GM19468 (cell line): ENCODE results near the gene PPP1R37.
"Not testable (repeated sequence)": the region's sequence is repeated elsewhere in the genome, so short reads cannot be mapped to it uniquely, and the experiment has no call there.

Experiments used
- ATAC-seq: cut with Tn5 transposase; IDR thresholded peaks from one replicate; pipeline ENCODE4 v1.9.1; 2021; ENCODE audit warnings: mild to moderate bottlenecking, moderate library complexity, moderate number of reproducible peaks; ENCODE audit not compliant: unreplicated experiment; ENCODE audit errors: extremely low read depth

Gene PPP1R37

GRCh38 chr19:45094137-45094536 is 1.2 kb downstream of the PPP1R37 start:
- ATAC-seq: no peak

DNA sequence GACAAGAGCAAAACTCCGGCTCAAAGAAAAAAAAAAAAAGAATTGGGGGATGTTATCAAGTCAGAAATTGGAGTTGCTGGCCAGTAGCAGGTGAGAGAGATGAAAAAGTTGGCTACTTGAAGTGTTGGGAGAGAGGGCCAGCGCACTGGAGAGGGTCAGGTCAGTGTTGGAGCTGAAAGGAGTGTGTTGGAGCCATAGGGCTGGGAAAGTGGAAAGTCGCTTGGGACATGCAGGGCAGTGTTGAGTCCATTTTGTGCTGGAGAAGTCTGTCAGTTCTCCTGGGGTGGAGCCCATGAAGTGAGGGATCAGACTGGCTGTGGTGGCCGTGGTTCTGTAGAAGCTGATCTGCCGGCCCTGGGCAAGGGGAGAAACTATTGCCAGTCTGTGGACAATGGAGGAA is 1.7 kb downstream of the PPP1R37 start:
- no peak for ATAC-seq

DNA sequence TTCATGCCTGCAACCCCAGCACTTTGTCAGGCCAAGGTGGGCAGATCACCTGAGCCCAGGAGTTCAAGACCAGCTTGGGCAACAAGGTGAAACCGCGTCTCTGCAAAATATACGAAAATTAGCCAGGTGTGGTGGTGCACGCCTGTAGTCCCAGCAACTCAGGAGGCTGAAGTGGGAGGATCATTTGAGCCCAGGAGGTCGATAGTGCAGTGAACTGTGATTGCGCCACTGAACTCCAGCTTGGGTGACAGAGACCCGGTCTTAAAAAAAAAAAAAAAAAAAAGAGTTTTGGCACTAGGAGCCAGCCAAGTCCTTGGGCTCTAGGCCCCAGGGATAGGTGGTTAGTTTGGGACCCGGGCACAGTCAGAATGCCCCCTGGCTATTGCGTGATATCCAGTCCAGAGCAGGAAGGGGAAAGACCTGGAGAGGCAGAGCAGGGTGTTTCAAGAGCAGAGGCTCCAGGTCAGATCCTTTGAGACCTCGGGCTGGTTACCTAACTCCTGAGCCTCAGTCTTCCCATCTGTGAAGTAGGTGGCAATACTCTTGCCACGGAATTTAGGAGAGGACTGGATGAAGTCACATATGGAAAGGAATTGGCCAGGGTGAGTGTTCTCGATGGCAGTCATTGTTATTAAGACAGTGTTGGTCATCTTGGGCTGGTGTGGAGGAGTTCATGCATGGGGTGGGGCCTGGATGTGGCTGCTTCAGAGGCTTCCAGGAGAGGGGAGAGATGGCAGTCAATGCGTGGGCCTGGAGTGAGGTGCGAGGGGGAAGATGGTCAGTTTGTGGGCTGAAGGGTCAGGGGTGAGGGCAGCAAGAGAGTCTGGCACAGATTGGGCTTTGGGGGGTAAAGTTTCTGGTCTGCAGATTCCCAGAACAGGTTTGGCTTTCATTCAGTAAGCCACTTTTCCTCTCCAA is 2.8 kb downstream of the PPP1R37 start:
- no peak for ATAC-seq

- ATAC-seq: no peak
Measured at GRCh38 chr19:45096700-45097099, 3.7 kb downstream of the PPP1R37 start.

DNA sequence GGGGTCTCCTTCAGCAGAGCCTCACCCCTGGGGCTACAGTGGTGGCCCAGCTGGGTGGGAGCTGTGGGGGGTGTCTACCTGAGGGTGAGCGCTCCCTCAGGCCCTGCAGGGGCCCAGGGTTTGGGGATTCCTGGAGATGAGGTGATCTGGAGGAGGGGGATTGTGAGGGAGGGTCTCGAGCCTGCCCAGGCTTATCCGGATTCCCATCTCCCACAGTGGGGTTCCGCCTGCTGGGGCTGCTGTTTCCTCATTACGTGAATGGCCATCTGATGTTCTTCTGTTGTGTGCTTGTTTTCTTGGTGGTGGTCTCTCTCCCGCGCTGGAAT is 4.4 kb downstream of the PPP1R37 start:
- no peak for ATAC-seq

DNA sequence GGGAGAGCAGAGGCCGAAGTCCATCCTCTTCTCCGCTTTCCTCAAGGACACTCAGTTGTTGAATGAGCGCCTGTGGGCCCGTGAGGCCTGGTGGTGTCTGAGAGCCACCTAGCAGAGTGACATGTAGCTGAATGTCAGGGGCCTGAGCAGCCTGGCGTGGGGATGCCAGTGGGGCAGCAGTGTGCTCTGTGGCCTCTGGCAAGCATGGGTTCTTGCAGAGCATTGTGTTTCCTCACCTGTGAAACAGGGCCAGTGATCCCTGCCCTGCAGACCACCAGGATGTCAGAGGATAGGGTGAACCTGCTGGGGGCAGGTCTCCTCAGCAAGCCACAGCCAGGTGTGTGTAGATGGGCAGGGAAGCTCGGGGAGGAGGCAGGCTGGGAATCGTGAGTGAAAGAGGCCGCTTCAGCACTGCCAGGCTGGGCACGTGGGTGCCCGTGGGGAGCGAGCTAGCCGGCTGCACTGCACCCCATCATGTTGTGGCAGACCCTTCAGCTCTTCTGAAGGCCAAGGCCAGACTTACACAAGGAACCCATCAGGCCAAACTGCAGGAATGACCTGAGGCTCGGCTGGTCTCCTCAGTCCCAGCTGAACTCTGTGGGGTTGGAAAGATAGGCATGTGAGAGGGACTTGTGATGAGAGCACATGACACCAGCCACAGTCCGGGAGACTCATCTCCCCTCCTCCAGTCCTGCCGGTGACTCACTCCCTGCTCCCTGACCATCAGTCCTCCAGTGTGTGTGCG is 5.0 kb downstream of the PPP1R37 start:
- ATAC-seq: no peak

GRCh38 chr19:45098521-45099466 is 5.8 kb downstream of the PPP1R37 start:
- ATAC-seq: no peak

DNA sequence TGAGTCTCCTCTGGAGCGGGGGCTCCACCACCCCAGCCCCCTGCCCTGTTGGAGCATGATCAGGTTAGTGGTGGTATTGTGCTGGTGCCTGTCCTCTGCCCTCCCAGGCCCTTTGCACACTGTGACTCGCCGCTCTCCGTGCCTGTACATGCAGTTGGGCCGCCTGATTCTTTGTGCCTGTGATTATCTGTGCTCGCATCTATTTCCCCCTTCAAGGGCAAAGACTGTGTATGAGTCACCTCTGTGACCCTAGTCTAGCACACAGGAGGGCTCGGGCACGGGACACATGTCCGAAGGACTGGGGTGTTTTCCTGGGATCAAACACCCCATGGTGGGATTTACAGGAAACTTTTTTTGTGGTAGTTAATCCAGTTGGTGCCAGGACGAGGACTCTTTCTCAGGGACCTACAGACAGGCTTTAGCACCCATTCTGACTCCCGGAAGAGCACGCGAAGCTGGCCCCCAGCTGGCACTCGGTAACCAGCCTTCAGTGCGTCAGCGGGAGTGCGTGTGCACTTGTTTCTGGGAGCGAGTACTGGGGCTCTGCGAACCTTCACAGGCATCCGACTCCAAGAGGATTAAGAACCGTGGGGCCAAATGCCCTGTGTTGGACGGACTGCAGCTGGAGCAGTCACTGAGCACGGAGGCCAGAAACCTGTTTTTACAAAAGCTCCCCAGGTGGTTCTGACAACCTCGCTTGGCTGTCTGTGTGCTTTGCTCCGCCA is 6.7 kb downstream of the PPP1R37 start:
- no peak for ATAC-seq

DNA sequence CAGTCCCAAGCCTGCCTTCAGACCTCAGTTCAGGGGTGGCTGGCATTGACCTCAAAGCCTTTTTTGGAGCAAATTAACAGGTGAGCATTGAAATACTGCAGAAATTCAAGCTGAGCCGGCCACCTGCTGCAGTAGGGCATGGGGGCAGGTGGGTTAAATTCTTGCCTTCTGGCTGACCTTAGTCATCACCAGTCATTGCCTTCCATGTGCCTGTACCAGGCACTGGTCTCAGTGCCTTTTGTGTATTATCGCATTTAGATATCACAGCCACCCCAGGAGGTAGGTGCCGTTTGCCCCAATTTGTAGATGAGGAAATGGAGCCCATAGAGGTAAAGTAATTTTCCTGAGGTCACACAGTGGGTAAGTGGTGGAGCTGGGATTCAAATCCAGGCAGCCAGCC is 7.2 kb downstream of the PPP1R37 start:
- no peak for ATAC-seq

DNA sequence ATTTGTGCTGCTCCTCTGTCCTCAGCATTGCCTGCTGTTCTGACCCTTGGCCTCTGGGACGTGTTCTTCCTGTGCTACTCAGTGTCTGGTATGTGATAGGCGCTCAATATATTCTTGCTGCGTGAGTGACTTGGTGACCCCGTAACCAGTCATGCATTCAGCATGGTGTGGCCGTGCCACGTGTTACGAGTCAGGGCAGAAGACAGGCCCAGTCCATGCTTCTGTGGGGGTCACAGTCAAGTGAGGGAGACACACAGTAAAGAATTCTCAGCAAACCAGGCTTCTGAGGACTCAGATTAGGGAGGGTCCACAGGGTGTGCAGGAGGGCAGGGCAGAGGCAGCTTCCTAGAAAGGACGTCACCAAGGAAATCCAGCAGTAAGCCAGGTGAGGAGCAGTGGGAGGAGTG is 7.9 kb downstream of the PPP1R37 start:
- no peak for ATAC-seq

DNA sequence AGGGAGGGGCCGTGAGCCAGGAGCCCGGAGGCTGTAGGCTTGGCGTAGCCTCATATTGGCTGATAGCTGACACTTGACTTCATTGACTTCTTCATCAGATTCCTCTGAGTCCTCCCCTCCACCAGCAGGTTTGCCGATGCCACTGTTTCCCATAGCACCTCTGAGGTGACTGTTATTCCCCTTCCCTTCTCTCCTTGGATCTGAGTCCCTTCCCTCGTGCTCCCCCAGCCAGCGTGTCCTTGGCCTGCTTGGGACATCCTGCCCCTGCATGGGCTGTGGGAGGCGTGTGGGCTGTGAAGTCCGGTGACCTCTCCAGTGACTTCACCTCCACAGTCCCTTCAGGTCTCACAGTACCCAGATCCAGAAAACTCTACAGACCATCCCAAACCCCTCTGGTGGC is 8.8 kb downstream of the PPP1R37 start:
- ATAC-seq: no peak

GRCh38 chr19:45102481-45102880 is 9.5 kb downstream of the PPP1R37 start:
- ATAC-seq: no peak

- ATAC-seq: no peak
Measured at GRCh38 chr19:45103156-45103507, 10.2 kb downstream of the PPP1R37 start.

DNA sequence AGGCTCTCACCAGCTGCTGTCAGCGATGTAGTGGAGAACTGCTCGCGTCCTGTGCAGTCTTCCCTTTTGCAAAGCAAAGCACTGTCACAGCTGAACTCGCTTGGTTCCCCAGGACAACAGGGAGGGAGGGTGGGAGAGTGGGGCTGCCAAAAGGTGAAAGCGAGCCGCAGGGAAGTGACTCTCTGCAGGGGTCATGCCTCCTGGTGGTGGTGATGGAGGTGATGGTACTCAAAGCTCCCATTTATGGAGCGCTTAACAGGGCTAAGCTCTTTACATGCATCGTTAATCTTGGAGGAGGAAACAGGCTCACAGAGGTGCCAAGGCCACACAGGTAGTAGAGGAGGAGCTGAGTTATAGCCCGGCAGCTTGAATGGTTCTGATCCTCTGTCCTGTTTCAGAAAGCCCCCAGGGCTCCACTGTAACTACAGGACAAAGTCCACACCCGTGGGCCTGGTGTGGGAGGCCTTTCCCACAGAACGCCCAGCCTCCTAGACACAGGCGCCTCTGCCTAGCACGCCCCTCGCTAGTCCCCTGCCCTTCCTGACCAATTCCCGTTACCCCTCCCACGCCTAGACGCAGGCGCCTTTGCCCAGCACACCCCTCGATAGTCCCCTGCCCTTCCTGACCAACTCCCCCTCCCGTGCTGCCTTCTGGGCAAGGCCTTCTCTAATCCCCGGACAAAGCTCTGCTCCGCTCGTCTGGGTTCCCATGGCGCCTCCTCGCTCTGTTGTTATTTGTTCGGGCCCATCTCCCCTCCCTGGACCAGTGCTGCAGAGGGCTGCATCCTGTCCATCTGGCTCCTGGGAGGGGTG is 10.7 kb downstream of the PPP1R37 start:
- no peak for ATAC-seq

GRCh38 chr19:45104658-45105349 is 11.8 kb downstream of the PPP1R37 start:
- no peak for ATAC-seq

DNA sequence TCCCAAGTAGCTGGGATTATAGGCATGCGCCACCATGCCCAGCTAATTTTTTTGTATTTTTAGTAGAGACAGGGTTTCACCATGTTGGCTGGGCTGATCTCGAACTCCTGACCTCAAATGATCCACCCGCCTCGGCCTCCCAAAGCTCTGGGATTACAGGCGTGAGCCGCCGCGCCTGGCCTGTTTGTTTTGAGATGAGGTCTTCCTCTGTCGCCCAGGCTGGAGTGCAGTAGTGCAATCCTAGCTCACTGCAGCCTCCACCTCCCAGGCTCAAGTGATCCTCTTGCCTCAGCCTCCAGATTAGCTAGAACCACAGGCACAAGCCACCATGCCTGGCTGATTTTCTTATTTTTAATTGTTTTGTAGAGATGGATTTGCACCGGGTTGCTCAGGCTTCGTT is 13.4 kb downstream of the PPP1R37 start:
- ATAC-seq: not testable (repeated sequence)

GRCh38 chr19:45107621-45108150 is 14.7 kb downstream of the PPP1R37 start:
- ATAC-seq: no peak

DNA sequence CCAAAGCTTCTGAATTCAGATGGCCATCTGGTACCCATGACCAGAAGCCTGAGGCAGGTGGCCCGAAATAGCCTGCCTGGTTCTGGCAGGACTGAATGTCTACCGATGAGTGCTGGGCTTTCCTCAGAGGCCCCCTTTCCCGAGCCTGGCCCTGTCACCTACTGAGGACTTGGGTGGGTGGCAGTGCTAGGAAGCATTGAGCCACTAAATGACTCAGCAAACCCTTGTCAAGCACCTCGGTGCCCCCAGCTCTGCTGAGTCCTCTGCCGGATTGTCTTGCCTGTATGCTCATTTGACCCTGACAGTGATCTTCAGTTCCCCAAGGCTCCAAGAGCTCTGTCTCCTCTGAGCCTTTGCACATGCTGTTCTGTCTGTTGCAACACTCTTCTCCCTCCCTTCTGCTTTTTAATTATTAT is 17.9 kb downstream of the PPP1R37 start:
- ATAC-seq: no peak
